Keratinocyte (primary cell): ENCODE results near the gene SAMD8. TPM values are rescaled to one million over a fixed set of nuclear protein-coding genes. Genes with fewer than 3 reads are reported as not detected.

Experiments used
- DNase-seq: peaks from one replicate; pipeline ENCODE4 v3.0.0-alpha.2; 2011; ENCODE audit warnings: low read depth, missing footprints, low spot score
- FAIRE-seq: peaks from 2 replicates; lab custom pipeline; 2011; peaks lifted over from hg19 to GRCh38; lab: Jason Lieb, UNC
- H2AFZ ChIP-seq: 2 replicates; pipeline ENCODE4 v1.6.0; 2012; ENCODE audit warnings: low read length, control low read depth, inconsistent platforms; ENCODE audit not compliant: control insufficient read depth
- H3K27ac ChIP-seq: 2 replicates; pipeline ENCODE4 v1.5.1; 2011; ENCODE audit warnings: low read length; ENCODE audit not compliant: control insufficient read depth, insufficient read depth
- H3K27me3 ChIP-seq: 3 replicates; pipeline ENCODE4 v1.6.0; 2011; ENCODE audit warnings: low read length; ENCODE audit not compliant: control insufficient read depth, insufficient read depth; ENCODE audit errors: extremely low read depth
- H3K36me3 ChIP-seq, 2 experiments: 2 replicates in 1 of 2; 3 replicates in 1 of 2; pipeline ENCODE4 v1.5.1; 2011; ENCODE audit warnings: low read length in 2 of 2, mild to moderate bottlenecking in 1 of 2; ENCODE audit not compliant: control insufficient read depth in 2 of 2, insufficient read depth in 2 of 2; ENCODE audit errors: extremely low read depth in 1 of 2
- H3K4me1 ChIP-seq: 3 replicates; pipeline ENCODE4 v1.5.1; 2011; ENCODE audit warnings: low read length; ENCODE audit not compliant: control insufficient read depth, insufficient read depth; ENCODE audit errors: extremely low read depth
- H3K4me2 ChIP-seq: 3 replicates; pipeline ENCODE4 v1.6.0; 2011; ENCODE audit warnings: low read depth, low read length; ENCODE audit not compliant: control insufficient read depth, insufficient read depth; ENCODE audit errors: extremely low read depth
- H3K4me3 ChIP-seq, 3 experiments: fragments of 200-600 bp in 1 of 3; sonication (generic) in 1 of 3; 2 replicates in 2 of 3; 3 replicates in 1 of 3; pipeline ENCODE4 v1.5.1; 2011 to 2016; ENCODE audit warnings: low read length in 3 of 3, mild to moderate bottlenecking in 3 of 3, control low read depth in 2 of 3, inconsistent platforms in 1 of 3, low read depth in 1 of 3, mixed read lengths in 1 of 3, mixed run types in 1 of 3, moderate library complexity in 1 of 3; ENCODE audit not compliant: control insufficient read depth in 2 of 3, insufficient read depth in 2 of 3; ENCODE audit errors: extremely low read depth in 1 of 3
- H3K79me2 ChIP-seq: 2 replicates; pipeline ENCODE4 v1.6.0; 2012; ENCODE audit warnings: low read length; ENCODE audit not compliant: control insufficient read depth, insufficient read depth
- H3K9ac ChIP-seq: 3 replicates; pipeline ENCODE4 v1.6.0; 2011; ENCODE audit warnings: low read length; ENCODE audit not compliant: control insufficient read depth, insufficient read depth; ENCODE audit errors: extremely low read depth
- H3K9me1 ChIP-seq: 3 replicates; pipeline ENCODE4 v1.6.0; 2011; ENCODE audit warnings: low read length; ENCODE audit not compliant: control insufficient read depth, insufficient read depth; ENCODE audit errors: extremely low read depth
- H3K9me3 ChIP-seq: 2 replicates; pipeline ENCODE4 v1.5.1; 2012; ENCODE audit warnings: low read depth, low read length; ENCODE audit not compliant: control insufficient read depth
- H4K20me1 ChIP-seq: 3 replicates; pipeline ENCODE4 v1.6.0; 2011; ENCODE audit warnings: low read length; ENCODE audit not compliant: control insufficient read depth, insufficient read depth; ENCODE audit errors: extremely low read depth
- EZH2 ChIP-seq: IDR thresholded peaks from one replicate; pipeline ENCODE4 v1.6.1; 2012; ENCODE audit warnings: inconsistent platforms, mild to moderate bottlenecking, low read length, moderate library complexity
- dilution Hi-C: fragments of 300-500 bp; cut with MboI; formaldehyde crosslinking; loops from one replicate; pipeline ENCODE4 v1.7.0; 2020; ENCODE audit warnings: low sequenced_read_pairs; ENCODE audit not compliant: extremely low pct_ligation_motif_present
- polyA plus RNA-seq, 5 experiments: library from polyadenylated mRNA; depleted of rRNA in 3 of 5; stranded (reverse) in 3 of 5; stranded (forward) in 1 of 5; unstranded in 1 of 5; fragments of >200 nt; gene quantifications; 1 replicate in 1 of 5; 2 replicates in 3 of 5; 3 replicates in 1 of 5; pipeline versions ENCODE4 v1.2.1 to v1.2.3, GENCODE V29; 2011 to 2012; ENCODE audit warnings: missing spikeins in 2 of 5, low read depth in 1 of 5, low replicate concordance in 1 of 5
- TF ChIP-seq, protein P1 (sequence below), 3 experiments: IDR thresholded peaks in 1 of 3; conservative IDR thresholded peaks in 1 of 3; optimal IDR thresholded peaks in 1 of 3; 2 replicates in 2 of 3; 3 replicates in 1 of 3; pipeline versions ENCODE3 to v1.5.1; 2011; ENCODE audit warnings: low read length in 3 of 3, mild to moderate bottlenecking in 3 of 3, moderate library complexity in 2 of 3, control low read depth in 1 of 3, inconsistent platforms in 1 of 3; ENCODE audit not compliant: insufficient read depth in 2 of 3; ENCODE audit errors: extremely low read depth in 1 of 3

Gene SAMD8
- polyA plus RNA-seq, 1 donor (not counting 4 experiments of a cell fraction or from before 2014, with no cell fraction given), result 31.7 TPM

DNA sequence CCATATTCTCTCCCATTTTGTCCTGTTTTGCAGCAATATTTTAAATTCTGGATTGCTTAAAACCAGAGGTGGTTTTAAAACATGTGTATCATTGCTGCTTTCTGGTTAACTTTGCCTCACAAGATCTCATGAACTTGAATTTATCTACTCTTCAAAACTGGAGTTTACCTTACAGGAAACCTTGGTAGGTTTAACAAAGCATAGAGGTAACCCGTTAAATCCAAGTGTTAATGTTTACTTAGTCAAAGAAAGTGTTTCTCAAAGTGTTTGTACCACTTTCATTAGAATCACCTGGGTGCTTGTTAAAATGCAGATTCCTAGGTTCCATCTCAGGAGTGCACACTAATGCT lies 55.1 kb downstream of the SAMD8 start:
- FAIRE-seq (no peak), DNase-seq (no peak)
- Histone ChIP-seq H3K79me2 (peaks cover 8% of the 10 kb centered on the region), H3K9me3 (no peaks in the 10 kb centered on the region), H3K4me2 (no peak overlapping the region), H3K4me1 (no peaks in the 10 kb centered on the region), H3K9me1 (no peaks in the 10 kb centered on the region), H4K20me1 (no peaks in the 10 kb centered on the region), H3K4me3 (no peak overlapping the region), H3K9ac (no peak overlapping the region), H2AFZ (no peak overlapping the region), H3K27ac (no peak overlapping the region), H3K27me3 (no peaks in the 10 kb centered on the region), H3K36me3 (peaks cover 0 to 3% of the 10 kb centered on the region in 2 experiments)
- TF ChIP-seq, protein P1, sequence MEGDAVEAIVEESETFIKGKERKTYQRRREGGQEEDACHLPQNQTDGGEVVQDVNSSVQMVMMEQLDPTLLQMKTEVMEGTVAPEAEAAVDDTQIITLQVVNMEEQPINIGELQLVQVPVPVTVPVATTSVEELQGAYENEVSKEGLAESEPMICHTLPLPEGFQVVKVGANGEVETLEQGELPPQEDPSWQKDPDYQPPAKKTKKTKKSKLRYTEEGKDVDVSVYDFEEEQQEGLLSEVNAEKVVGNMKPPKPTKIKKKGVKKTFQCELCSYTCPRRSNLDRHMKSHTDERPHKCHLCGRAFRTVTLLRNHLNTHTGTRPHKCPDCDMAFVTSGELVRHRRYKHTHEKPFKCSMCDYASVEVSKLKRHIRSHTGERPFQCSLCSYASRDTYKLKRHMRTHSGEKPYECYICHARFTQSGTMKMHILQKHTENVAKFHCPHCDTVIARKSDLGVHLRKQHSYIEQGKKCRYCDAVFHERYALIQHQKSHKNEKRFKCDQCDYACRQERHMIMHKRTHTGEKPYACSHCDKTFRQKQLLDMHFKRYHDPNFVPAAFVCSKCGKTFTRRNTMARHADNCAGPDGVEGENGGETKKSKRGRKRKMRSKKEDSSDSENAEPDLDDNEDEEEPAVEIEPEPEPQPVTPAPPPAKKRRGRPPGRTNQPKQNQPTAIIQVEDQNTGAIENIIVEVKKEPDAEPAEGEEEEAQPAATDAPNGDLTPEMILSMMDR (optimal IDR thresholded peaks at IDR 0.05 in 1 of 3, IDR thresholded peaks at IDR 0.05 in 1 of 3, conservative IDR thresholded peaks at IDR 0.05 in 1 of 3; ENCODE audit: extremely low read depth in 1 of 3, insufficient read depth in 2 of 3, low read length in 3 of 3), result no peak
- no peak for TF ChIP-seq EZH2
- dilution Hi-C loops, result no loop called here

DNA sequence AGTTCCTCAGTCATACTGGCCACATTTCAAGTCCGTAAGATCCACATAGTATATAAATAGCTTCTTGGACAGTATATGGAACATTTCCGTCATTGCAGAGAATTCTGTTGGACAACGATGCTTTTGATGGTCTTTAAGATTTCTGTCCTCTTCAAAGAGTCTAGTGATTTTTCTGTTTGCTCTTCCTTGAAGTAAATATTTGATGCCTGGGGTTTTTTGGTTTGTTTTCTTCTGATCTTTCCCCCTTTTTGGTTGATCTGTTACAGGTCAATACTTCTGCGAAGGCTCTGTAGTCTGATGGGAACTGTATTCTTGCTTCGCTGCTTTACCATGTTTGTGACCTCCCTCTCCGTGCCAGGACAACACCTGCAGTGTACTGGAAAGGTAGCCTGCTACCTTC lies 56.8 kb downstream of the SAMD8 start:
- TF ChIP-seq EZH2, result no peak
- TF ChIP-seq, protein P1 (optimal IDR thresholded peaks at IDR 0.05 in 1 of 3, IDR thresholded peaks at IDR 0.05 in 1 of 3, conservative IDR thresholded peaks at IDR 0.05 in 1 of 3; ENCODE audit: extremely low read depth in 1 of 3, insufficient read depth in 2 of 3, low read length in 3 of 3), result no peak
- FAIRE-seq, result no peak

More for the DNA sequence above, 56.8 kb downstream of the SAMD8 start:
- Histone ChIP-seq H3K9ac (no peak overlapping the region), H4K20me1 (no peaks in the 10 kb centered on the region), H3K9me3 (no peaks in the 10 kb centered on the region), H3K36me3 (peaks cover 0 to 3% of the 10 kb centered on the region in 2 experiments), H3K79me2 (peaks cover 8% of the 10 kb centered on the region), H3K27ac (no peak overlapping the region), H3K9me1 (no peaks in the 10 kb centered on the region), H3K4me1 (no peaks in the 10 kb centered on the region), H3K4me3 (no peak overlapping the region), H2AFZ (no peak overlapping the region), H3K27me3 (no peaks in the 10 kb centered on the region), H3K4me2 (no peak overlapping the region)
- no peak for DNase-seq
- dilution Hi-C loops, result no loop called here
